Glutamatergic neuron (in vitro differentiated cells): Measurements from ENCODE around the gene PPP1R12B. TPM values are rescaled to one million over a fixed set of nuclear protein-coding genes. Genes with fewer than 3 reads are reported as not detected.
"Not testable (repeated sequence)": the region's sequence is repeated elsewhere in the genome, so short reads cannot be mapped to it uniquely, and the experiment has no call there.

Source experiments
- DNase-seq: peaks from one replicate; pipeline ENCODE4 v3.0.0; 2022
- H3K27ac Mint-ChIP-seq: one replicate; pipeline ENCODE4 v1.8.0; 2020; ENCODE audit warnings: mild to moderate bottlenecking, mixed read lengths, inconsistent platforms; ENCODE audit not compliant: unreplicated experiment
- H3K27me3 Mint-ChIP-seq: one replicate; pipeline ENCODE4 v1.8.0; 2020; ENCODE audit warnings: mild to moderate bottlenecking, moderate library complexity, mixed read lengths, inconsistent platforms; ENCODE audit not compliant: unreplicated experiment
- H3K36me3 Mint-ChIP-seq: one replicate; pipeline ENCODE4 v1.8.0; 2020; ENCODE audit warnings: mild to moderate bottlenecking, mixed read lengths, inconsistent platforms; ENCODE audit not compliant: unreplicated experiment
- H3K4me1 Mint-ChIP-seq: one replicate; pipeline ENCODE4 v1.8.0; 2020; ENCODE audit warnings: mild to moderate bottlenecking, low read depth, mixed read lengths, inconsistent platforms; ENCODE audit not compliant: unreplicated experiment
- H3K4me3 Mint-ChIP-seq: one replicate; pipeline ENCODE4 v1.8.0; 2020; ENCODE audit warnings: mild to moderate bottlenecking, mixed read lengths, inconsistent platforms; ENCODE audit not compliant: unreplicated experiment
- H3K9me3 Mint-ChIP-seq: one replicate; pipeline ENCODE4 v1.8.0; 2020; ENCODE audit warnings: mild to moderate bottlenecking, moderate library complexity, mixed read lengths, inconsistent platforms; ENCODE audit not compliant: unreplicated experiment
- CTCF ChIP-seq: fragments of 200-600 bp; sonication (generic); IDR thresholded peaks from one replicate; pipeline ENCODE4 v1.5.0; 2021; ENCODE audit not compliant: partially characterized antibody, unreplicated experiment
- total RNA-seq: library from RNA; stranded (reverse); fragmentation: NEBNext Ultra II Directional; extraction: Animal tissue kit (Norgen Biotek cat#: 25700); gene quantifications from one replicate; pipeline ENCODE4 v1.2.1, GENCODE V29; 2021; ENCODE audit not compliant: unreplicated experiment

The PPP1R12B gene
- total RNA-seq, 1 donor from 2014 or later: 37.3 TPM

- no peak for DNase-seq
- peak overlapping the region; percentile 64 for H3K4me3 Mint-ChIP-seq
- no peak for TF ChIP-seq CTCF
- H3K27me3 Mint-ChIP-seq: peaks cover 16% of the 10 kb centered on the region
- no peaks in the 10 kb centered on the region for H3K36me3 Mint-ChIP-seq
- H3K4me1 Mint-ChIP-seq: peaks cover 20% of the 10 kb centered on the region
- no peak overlapping the region for H3K27ac Mint-ChIP-seq
- H3K9me3 Mint-ChIP-seq: no peaks in the 10 kb centered on the region
Observed at GRCh38 chr1:202630541-202630940, 282.0 kb downstream of the PPP1R12B start.

- Mint-ChIP-seq H3K4me1 (peaks cover 17% of the 10 kb centered on the region), H3K4me3 (peak overlapping the region; percentile 64), H3K27ac (no peak overlapping the region), H3K9me3 (no peaks in the 10 kb centered on the region), H3K27me3 (peaks cover 16% of the 10 kb centered on the region), H3K36me3 (no peaks in the 10 kb centered on the region)
- TF ChIP-seq CTCF: no peak
- no peak for DNase-seq
Observed at GRCh38 chr1:202631076-202631923, 282.8 kb downstream of the PPP1R12B start.

- no peak for DNase-seq
- Mint-ChIP-seq H3K27ac (no peak overlapping the region), H3K27me3 (peaks cover 16% of the 10 kb centered on the region), H3K4me1 (peaks cover 14% of the 10 kb centered on the region), H3K36me3 (no peaks in the 10 kb centered on the region), H3K9me3 (peaks cover 3% of the 10 kb centered on the region), H3K4me3 (no peak overlapping the region)
- no peak for TF ChIP-seq CTCF
Observed at GRCh38 chr1:202632241-202632640, 283.7 kb downstream of the PPP1R12B start.

GRCh38 chr1:202636171-202636570 is 287.7 kb downstream of the PPP1R12B start:
- not testable (repeated sequence) for H3K4me3 Mint-ChIP-seq, H3K27me3 Mint-ChIP-seq, H3K27ac Mint-ChIP-seq, H3K36me3 Mint-ChIP-seq, DNase-seq
- Mint-ChIP-seq H3K9me3 (peaks cover 14% of the 10 kb centered on the region), H3K4me1 (peaks cover 33% of the 10 kb centered on the region)

GRCh38 chr1:202637321-202638018 is 289.0 kb downstream of the PPP1R12B start:
- H3K4me3 Mint-ChIP-seq: peak overlapping the region; percentile 73
- H3K27me3 Mint-ChIP-seq: not testable (repeated sequence)

More at GRCh38 chr1:202637321-202638018, 289.0 kb downstream of the PPP1R12B start:
- DNase-seq: peak; percentile 45
- Mint-ChIP-seq H3K4me1 (peaks cover 34% of the 10 kb centered on the region), H3K27ac (peak overlapping the region; percentile 85), H3K9me3 (peaks cover 18% of the 10 kb centered on the region)
- H3K36me3 Mint-ChIP-seq: not testable (repeated sequence)
